GM12864 (cell line): Measurements from ENCODE around the gene SCN3B.

ENCODE experiments used
- DNase-seq: peaks from one replicate; pipeline ENCODE4 v3.0.0-alpha.2; 2011; ENCODE audit warnings: low read depth
- H3K4me3 ChIP-seq: 2 replicates; pipeline ENCODE4 v1.5.1; 2011; ENCODE audit warnings: mild to moderate bottlenecking, low read depth, low read length, control low read depth
- CTCF ChIP-seq: IDR thresholded peaks from 2 replicates; pipeline ENCODE4 v1.5.1; 2011; ENCODE audit warnings: low read depth, mild to moderate bottlenecking, moderate library complexity, low read length, control low read depth, inconsistent platforms; ENCODE audit errors: missing control alignments

SCN3B gene

GRCh38 chr11:123585706-123586105, 68.7 kb downstream of the SCN3B start:
- no peak for TF ChIP-seq CTCF
- DNase-seq, result no peak
- H3K4me3 ChIP-seq, result no peak overlapping the region

GRCh38 chr11:123585206-123585605, 69.2 kb downstream of the SCN3B start:
- H3K4me3 ChIP-seq, result no peak overlapping the region
- no peak for DNase-seq
- TF ChIP-seq CTCF, result no peak

- no peak for DNase-seq
- TF ChIP-seq CTCF, result no peak
- no peak overlapping the region for H3K4me3 ChIP-seq
These were observed 69.7 kb downstream of the SCN3B start for GRCh38 chr11:123584737-123585136.

GRCh38 chr11:123584186-123584585, 70.2 kb downstream of the SCN3B start:
- H3K4me3 ChIP-seq, result no peak overlapping the region
- TF ChIP-seq CTCF, result no peak
- DNase-seq, result no peak

- no peak for TF ChIP-seq CTCF
- H3K4me3 ChIP-seq, result no peak overlapping the region
- DNase-seq, result no peak
These were observed 71.4 kb downstream of the SCN3B start for GRCh38 chr11:123582992-123583504.

- no peak overlapping the region for H3K4me3 ChIP-seq
- TF ChIP-seq CTCF, result no peak
- no peak for DNase-seq
These were observed 72.6 kb downstream of the SCN3B start for GRCh38 chr11:123581651-123582399.

- DNase-seq, result peak; percentile 21
- H3K4me3 ChIP-seq, result no peak overlapping the region
- TF ChIP-seq CTCF, result peak; percentile 98
These were observed 73.7 kb downstream of the SCN3B start for GRCh38 chr11:123580557-123581275.
